DMS53 treated with DMSO at 0.1 percent for 48 hours (cell line): ENCODE results near the gene MRAS.
"Not testable (repeated sequence)": the region's sequence is repeated elsewhere in the genome, so short reads cannot be mapped to it uniquely, and the experiment has no call there.

ENCODE experiments used
- DNase-seq: peaks from one replicate; lab custom pipeline; 2025; ENCODE audit not compliant: unreplicated experiment; lab: John Stamatoyannopoulos, UW

MRAS gene

GRCh38 chr3:138442433-138442832 lies 94.1 kb downstream of the MRAS start:
- DNase-seq = no peak

GRCh38 chr3:138443091-138443490 lies 94.7 kb downstream of the MRAS start:
- no peak for DNase-seq

- no peak for DNase-seq
Measured at GRCh38 chr3:138443521-138444503, 95.4 kb downstream of the MRAS start.

GRCh38 chr3:138445236-138445635 lies 96.9 kb downstream of the MRAS start:
- DNase-seq = no peak

- DNase-seq = no peak
Measured at GRCh38 chr3:138445654-138446053, 97.3 kb downstream of the MRAS start.

- no peak for DNase-seq
Measured at GRCh38 chr3:138448631-138449030, 100.3 kb downstream of the MRAS start.

GRCh38 chr3:138449490-138449889 lies 101.1 kb downstream of the MRAS start:
- no peak for DNase-seq

- no peak for DNase-seq
Measured at GRCh38 chr3:138450181-138450580, 101.8 kb downstream of the MRAS start.

GRCh38 chr3:138450704-138451424 lies 102.5 kb downstream of the MRAS start:
- no peak for DNase-seq

- DNase-seq = no peak
Measured at GRCh38 chr3:138451595-138452162, 103.3 kb downstream of the MRAS start.

GRCh38 chr3:138452436-138452835 lies 104.1 kb downstream of the MRAS start:
- DNase-seq = no peak

- DNase-seq = not testable (repeated sequence)
Measured at GRCh38 chr3:138453940-138454339, 105.6 kb downstream of the MRAS start.
